Keratinocyte (primary cell): ENCODE results near the gene RGS17. TPM values are rescaled to one million over a fixed set of nuclear protein-coding genes. Genes with fewer than 3 reads are reported as not detected.

ENCODE experiments used
- DNase-seq: peaks from one replicate; pipeline ENCODE4 v3.0.0-alpha.2; 2011; ENCODE audit warnings: low read depth, missing footprints, low spot score
- FAIRE-seq: peaks from 2 replicates; lab custom pipeline; 2011; peaks lifted over from hg19 to GRCh38; lab: Jason Lieb, UNC
- H2AFZ ChIP-seq: 2 replicates; pipeline ENCODE4 v1.6.0; 2012; ENCODE audit warnings: low read length, control low read depth, inconsistent platforms; ENCODE audit not compliant: control insufficient read depth
- H3K27ac ChIP-seq: 2 replicates; pipeline ENCODE4 v1.5.1; 2011; ENCODE audit warnings: low read length; ENCODE audit not compliant: control insufficient read depth, insufficient read depth
- H3K27me3 ChIP-seq: 3 replicates; pipeline ENCODE4 v1.6.0; 2011; ENCODE audit warnings: low read length; ENCODE audit not compliant: control insufficient read depth, insufficient read depth; ENCODE audit errors: extremely low read depth
- H3K36me3 ChIP-seq, 2 experiments: 2 replicates in 1 of 2; 3 replicates in 1 of 2; pipeline ENCODE4 v1.5.1; 2011; ENCODE audit warnings: low read length in 2 of 2, mild to moderate bottlenecking in 1 of 2; ENCODE audit not compliant: control insufficient read depth in 2 of 2, insufficient read depth in 2 of 2; ENCODE audit errors: extremely low read depth in 1 of 2
- H3K4me1 ChIP-seq: 3 replicates; pipeline ENCODE4 v1.5.1; 2011; ENCODE audit warnings: low read length; ENCODE audit not compliant: control insufficient read depth, insufficient read depth; ENCODE audit errors: extremely low read depth
- H3K4me2 ChIP-seq: 3 replicates; pipeline ENCODE4 v1.6.0; 2011; ENCODE audit warnings: low read depth, low read length; ENCODE audit not compliant: control insufficient read depth, insufficient read depth; ENCODE audit errors: extremely low read depth
- H3K4me3 ChIP-seq, 3 experiments: fragments of 200-600 bp in 1 of 3; sonication (generic) in 1 of 3; 2 replicates in 2 of 3; 3 replicates in 1 of 3; pipeline ENCODE4 v1.5.1; 2011 to 2016; ENCODE audit warnings: low read length in 3 of 3, mild to moderate bottlenecking in 3 of 3, control low read depth in 2 of 3, inconsistent platforms in 1 of 3, low read depth in 1 of 3, mixed read lengths in 1 of 3, mixed run types in 1 of 3, moderate library complexity in 1 of 3; ENCODE audit not compliant: control insufficient read depth in 2 of 3, insufficient read depth in 2 of 3; ENCODE audit errors: extremely low read depth in 1 of 3
- H3K79me2 ChIP-seq: 2 replicates; pipeline ENCODE4 v1.6.0; 2012; ENCODE audit warnings: low read length; ENCODE audit not compliant: control insufficient read depth, insufficient read depth
- H3K9ac ChIP-seq: 3 replicates; pipeline ENCODE4 v1.6.0; 2011; ENCODE audit warnings: low read length; ENCODE audit not compliant: control insufficient read depth, insufficient read depth; ENCODE audit errors: extremely low read depth
- H3K9me1 ChIP-seq: 3 replicates; pipeline ENCODE4 v1.6.0; 2011; ENCODE audit warnings: low read length; ENCODE audit not compliant: control insufficient read depth, insufficient read depth; ENCODE audit errors: extremely low read depth
- H3K9me3 ChIP-seq: 2 replicates; pipeline ENCODE4 v1.5.1; 2012; ENCODE audit warnings: low read depth, low read length; ENCODE audit not compliant: control insufficient read depth
- H4K20me1 ChIP-seq: 3 replicates; pipeline ENCODE4 v1.6.0; 2011; ENCODE audit warnings: low read length; ENCODE audit not compliant: control insufficient read depth, insufficient read depth; ENCODE audit errors: extremely low read depth
- CTCF ChIP-seq, 3 experiments: IDR thresholded peaks in 1 of 3; conservative IDR thresholded peaks in 1 of 3; optimal IDR thresholded peaks in 1 of 3; 2 replicates in 2 of 3; 3 replicates in 1 of 3; pipeline versions ENCODE3 to v1.5.1; 2011; ENCODE audit warnings: low read length in 3 of 3, mild to moderate bottlenecking in 3 of 3, moderate library complexity in 2 of 3, control low read depth in 1 of 3, inconsistent platforms in 1 of 3; ENCODE audit not compliant: insufficient read depth in 2 of 3; ENCODE audit errors: extremely low read depth in 1 of 3
- EZH2 ChIP-seq: IDR thresholded peaks from one replicate; pipeline ENCODE4 v1.6.1; 2012; ENCODE audit warnings: inconsistent platforms, mild to moderate bottlenecking, low read length, moderate library complexity
- dilution Hi-C: fragments of 300-500 bp; cut with MboI; formaldehyde crosslinking; loops from one replicate; pipeline ENCODE4 v1.7.0; 2020; ENCODE audit warnings: low sequenced_read_pairs; ENCODE audit not compliant: extremely low pct_ligation_motif_present
- polyA plus RNA-seq, 5 experiments: library from polyadenylated mRNA; depleted of rRNA in 3 of 5; stranded (reverse) in 3 of 5; stranded (forward) in 1 of 5; unstranded in 1 of 5; fragments of >200 nt; gene quantifications; 1 replicate in 1 of 5; 2 replicates in 3 of 5; 3 replicates in 1 of 5; pipeline versions ENCODE4 v1.2.1 to v1.2.3, GENCODE V29; 2011 to 2012; ENCODE audit warnings: missing spikeins in 2 of 5, low read depth in 1 of 5, low replicate concordance in 1 of 5

Gene RGS17
- polyA plus RNA-seq, 1 donor (not counting 4 experiments of a cell fraction or from before 2014, with no cell fraction given): 0.22 TPM

GRCh38 chr6:153150371-153150751 is 19.3 kb upstream of the RGS17 start:
- Histone ChIP-seq H4K20me1 (no peaks in the 10 kb centered on the region), H3K4me2 (no peak overlapping the region), H3K36me3 (no peaks in the 10 kb centered on the region), H3K9ac (no peak overlapping the region), H3K9me1 (no peaks in the 10 kb centered on the region), H3K27me3 (no peaks in the 10 kb centered on the region), H3K4me3 (no peak overlapping the region), H2AFZ (no peak overlapping the region), H3K79me2 (no peaks in the 10 kb centered on the region), H3K4me1 (no peaks in the 10 kb centered on the region), H3K9me3 (no peaks in the 10 kb centered on the region), H3K27ac (no peak overlapping the region)
- FAIRE-seq (no peak), DNase-seq (no peak)
- dilution Hi-C loops: no loop called here
- TF ChIP-seq CTCF (optimal IDR thresholded peaks at IDR 0.05 in 1 of 3, IDR thresholded peaks at IDR 0.05 in 1 of 3, conservative IDR thresholded peaks at IDR 0.05 in 1 of 3; ENCODE audit: extremely low read depth in 1 of 3, insufficient read depth in 2 of 3, low read length in 3 of 3) (no peak), EZH2 (no peak)

- Histone ChIP-seq H3K9ac (no peak overlapping the region), H3K36me3 (no peaks in the 10 kb centered on the region), H3K79me2 (no peaks in the 10 kb centered on the region), H3K27ac (no peak overlapping the region), H2AFZ (no peak overlapping the region), H3K4me2 (no peak overlapping the region), H3K4me3 (no peak overlapping the region), H3K4me1 (no peaks in the 10 kb centered on the region), H3K27me3 (no peaks in the 10 kb centered on the region), H3K9me1 (no peaks in the 10 kb centered on the region), H3K9me3 (no peaks in the 10 kb centered on the region), H4K20me1 (no peaks in the 10 kb centered on the region)
- no peak for FAIRE-seq
- dilution Hi-C loops: no loop called here
- DNase-seq: no peak
- TF ChIP-seq EZH2 (no peak), CTCF (optimal IDR thresholded peaks at IDR 0.05 in 1 of 3, IDR thresholded peaks at IDR 0.05 in 1 of 3, conservative IDR thresholded peaks at IDR 0.05 in 1 of 3; ENCODE audit: extremely low read depth in 1 of 3, insufficient read depth in 2 of 3, low read length in 3 of 3) (no peak)
Measured at GRCh38 chr6:153149891-153150290, 18.8 kb upstream of the RGS17 start.
